Stimulated activated CD8-positive, alpha-beta memory T cell treated with anti-CD3 and anti-CD28 coated beads, Interleukin-15, amount 100 ng/mL, for 1 hour (primary cell): ENCODE measurements around the gene MAGEE2.
"Not testable (repeated sequence)": the region's sequence is repeated elsewhere in the genome, so short reads cannot be mapped to it uniquely, and the experiment has no call there.

Source experiments
- DNase-seq: peaks from one replicate; pipeline ENCODE4 v3.0.0-alpha.2; 2020; ENCODE audit warnings: low read depth

Gene MAGEE2, protein sequence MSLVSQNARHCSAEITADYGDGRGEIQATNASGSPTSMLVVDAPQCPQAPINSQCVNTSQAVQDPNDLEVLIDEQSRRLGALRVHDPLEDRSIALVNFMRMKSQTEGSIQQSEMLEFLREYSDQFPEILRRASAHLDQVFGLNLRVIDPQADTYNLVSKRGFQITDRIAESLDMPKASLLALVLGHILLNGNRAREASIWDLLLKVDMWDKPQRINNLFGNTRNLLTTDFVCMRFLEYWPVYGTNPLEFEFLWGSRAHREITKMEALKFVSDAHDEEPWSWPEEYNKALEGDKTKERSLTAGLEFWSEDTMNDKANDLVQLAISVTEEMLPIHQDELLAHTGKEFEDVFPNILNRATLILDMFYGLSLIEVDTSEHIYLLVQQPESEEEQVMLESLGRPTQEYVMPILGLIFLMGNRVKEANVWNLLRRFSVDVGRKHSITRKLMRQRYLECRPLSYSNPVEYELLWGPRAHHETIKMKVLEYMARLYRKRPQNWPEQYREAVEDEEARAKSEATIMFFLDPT

DNA sequence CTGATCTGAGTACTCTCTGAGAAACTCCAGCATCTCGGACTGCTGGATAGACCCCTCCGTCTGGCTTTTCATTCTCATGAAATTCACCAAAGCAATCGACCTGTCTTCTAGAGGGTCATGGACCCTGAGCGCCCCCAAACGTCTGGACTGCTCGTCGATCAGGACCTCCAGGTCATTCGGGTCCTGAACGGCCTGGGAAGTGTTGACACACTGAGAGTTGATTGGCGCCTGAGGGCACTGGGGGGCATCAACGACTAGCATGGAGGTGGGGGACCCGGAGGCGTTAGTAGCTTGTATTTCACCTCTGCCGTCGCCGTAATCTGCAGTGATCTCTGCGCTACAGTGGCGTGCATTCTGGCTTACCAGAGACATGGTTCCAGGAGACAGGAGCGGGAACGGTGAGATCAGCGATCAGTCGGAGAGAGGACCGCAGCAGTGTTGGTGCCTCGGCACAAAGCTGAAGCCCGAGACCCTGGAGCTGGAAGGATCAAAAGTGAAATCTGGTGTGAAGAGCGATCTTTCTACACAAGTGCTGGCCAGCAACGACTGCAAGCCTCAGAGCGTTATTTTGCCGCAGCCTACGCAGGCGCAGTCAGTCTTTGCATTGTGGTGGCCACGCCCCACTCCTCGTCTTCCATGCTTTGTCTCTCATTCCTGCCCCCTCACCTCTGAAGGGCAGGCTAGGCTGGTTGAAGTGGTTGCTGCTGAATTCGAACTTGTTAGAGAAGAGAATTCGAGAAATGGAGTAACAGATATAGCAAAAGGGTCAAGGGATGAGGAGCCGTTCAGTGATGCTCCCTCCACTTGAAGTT lies at the start of gene MAGEE2:
TSS of gene MAGEE2 (minus strand) at position 575 of the 812 bp plus-strand sequence. CDS start at position 372, 203 bp downstream.
- DNase-seq = no peak

DNA sequence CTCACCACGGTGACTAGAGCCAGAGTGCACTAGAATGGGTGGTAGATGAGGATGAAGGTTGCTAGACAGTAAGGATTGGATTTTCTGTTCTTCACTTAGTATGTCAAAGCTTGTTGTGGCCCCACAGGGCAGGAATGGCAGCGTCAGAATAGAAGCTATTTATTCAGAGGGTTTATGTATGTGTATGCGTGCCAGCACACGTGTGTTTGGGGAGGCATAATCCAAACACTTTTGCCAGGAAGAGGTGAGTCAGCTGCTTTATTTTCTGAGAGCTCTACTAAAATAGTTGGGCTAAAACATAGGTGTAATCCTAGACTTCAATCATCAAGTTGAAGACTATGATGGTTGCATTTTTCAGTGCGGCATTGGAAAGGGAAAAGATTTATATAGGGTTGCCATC lies 1.2 kb upstream of the MAGEE2 start:
- DNase-seq = no peak

DNA sequence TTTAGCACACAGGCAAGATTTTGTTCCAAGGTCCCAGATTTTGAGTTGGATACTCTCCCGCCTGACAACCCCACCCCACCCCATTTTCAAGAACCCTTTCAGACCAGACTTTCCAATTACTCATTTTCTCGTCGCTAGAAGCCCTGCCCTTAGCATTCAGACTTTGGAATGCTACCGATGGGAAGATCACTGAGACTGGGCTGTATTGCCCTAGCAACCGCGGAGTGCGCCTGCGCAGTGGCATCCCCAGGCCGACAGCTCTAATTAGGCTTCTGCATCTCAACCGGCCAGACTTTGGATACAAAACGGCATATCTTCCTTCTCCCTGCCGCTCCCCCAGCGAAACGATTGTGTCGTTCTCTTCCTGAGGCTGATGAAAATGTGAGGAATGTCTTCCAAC lies 3.4 kb downstream of the MAGEE2 start:
- DNase-seq = no peak

DNA sequence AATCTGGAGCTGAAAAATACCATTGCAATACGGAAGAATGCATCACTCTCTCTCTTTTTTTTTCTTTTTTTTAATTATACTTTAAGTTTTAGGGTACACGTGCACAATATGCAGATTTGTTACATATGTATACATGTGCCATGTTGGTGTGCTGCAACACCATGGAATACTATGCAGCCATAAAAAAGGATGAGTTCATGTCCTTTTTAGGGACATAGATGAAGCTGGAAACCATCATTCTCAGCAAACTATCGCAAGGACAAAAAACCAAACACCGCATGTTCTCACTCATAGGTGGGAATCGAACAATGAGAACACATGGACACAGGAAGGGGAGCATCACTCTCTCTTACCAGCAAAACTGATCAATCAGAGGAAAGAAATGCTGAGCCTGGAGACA lies 17.0 kb downstream of the MAGEE2 start:
- not testable (repeated sequence) for DNase-seq

DNA sequence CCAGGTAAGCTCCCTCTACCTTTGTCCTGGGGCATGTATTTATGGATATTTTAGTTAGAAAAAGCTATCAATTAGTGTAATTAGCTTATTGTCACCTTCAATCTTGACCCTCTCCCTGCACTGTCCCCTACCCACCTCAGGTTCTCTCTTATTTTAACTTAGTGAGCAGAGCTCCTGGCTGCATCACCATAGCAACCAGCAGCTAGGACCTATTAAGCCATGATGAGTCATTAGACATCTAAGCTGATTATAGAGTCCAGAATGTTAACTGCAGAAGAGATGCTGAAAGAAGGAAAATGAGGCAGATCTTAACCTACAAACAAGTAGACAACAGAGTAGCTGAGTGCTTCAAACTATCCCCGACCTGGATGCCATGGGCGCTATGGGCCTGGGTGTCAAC lies 36.6 kb downstream of the MAGEE2 start:
- DNase-seq = no peak

DNA sequence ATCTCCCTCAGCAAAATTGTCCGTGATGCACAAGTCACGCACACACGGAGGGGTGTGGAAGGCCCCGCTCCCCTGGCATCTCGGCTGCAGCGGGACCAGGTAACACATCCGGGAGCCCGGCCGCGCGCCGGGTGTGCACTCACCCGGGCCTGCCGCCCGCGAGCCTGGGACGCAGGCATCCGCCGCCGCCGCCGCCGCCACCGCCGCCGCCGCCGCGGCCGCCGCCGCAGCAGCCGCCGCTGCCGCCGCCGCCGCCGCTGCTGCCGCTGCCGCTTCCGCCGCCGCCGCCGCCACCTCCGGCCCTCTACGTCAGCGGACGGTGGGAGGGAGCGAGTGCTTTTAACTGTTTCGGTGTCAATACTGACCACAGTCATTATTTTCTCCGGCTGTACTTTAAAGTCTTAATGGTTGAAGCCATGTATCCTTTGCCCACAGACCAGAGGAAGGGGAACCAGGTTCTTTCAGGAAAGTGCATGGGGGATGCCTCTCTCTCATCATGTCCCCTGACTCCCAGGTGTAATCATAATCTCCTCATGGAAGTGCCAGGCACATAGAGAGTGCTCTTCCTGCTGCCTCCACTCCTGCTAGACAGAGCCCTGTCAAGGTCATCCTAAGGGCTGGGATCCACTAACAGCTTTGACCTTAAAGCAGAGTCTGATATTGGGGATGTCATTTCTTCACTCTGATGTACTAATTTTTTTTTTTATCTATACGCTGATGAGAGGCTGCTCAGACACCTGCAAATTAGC lies 38.0 kb downstream of the MAGEE2 start:
- no peak for DNase-seq
